Bronchial epithelial cell (primary cell): ENCODE data around the gene FADS2. TPM values are rescaled to one million over a fixed set of nuclear protein-coding genes. Genes with fewer than 3 reads are reported as not detected.

Experiments used
- DNase-seq: peaks from one replicate; pipeline ENCODE4 v3.0.0-alpha.2; 2010; ENCODE audit warnings: low read depth
- FAIRE-seq: peaks from 2 replicates; lab custom pipeline; 2011; peaks lifted over from hg19 to GRCh38; lab: Jason Lieb, UNC
- H3K27me3 ChIP-seq: 2 replicates; pipeline ENCODE4 v1.5.1; 2011; ENCODE audit warnings: low read length; ENCODE audit not compliant: control insufficient read depth, insufficient read depth
- H3K36me3 ChIP-seq: 2 replicates; pipeline ENCODE4 v1.5.1; 2011; ENCODE audit warnings: low read length; ENCODE audit not compliant: control insufficient read depth, insufficient read depth
- H3K4me3 ChIP-seq: 2 replicates; pipeline ENCODE4 v1.5.1; 2011; ENCODE audit warnings: mild to moderate bottlenecking, low read depth, low read length, control low read depth
- total RNA-seq: library from RNA; depleted of rRNA; stranded (reverse); fragments of >200 nt; gene quantifications from 2 replicates; pipeline ENCODE4 v1.2.1, GENCODE V29; 2014
- TF ChIP-seq, protein P1 (sequence below): IDR thresholded peaks from 2 replicates; pipeline ENCODE4 v1.5.1; 2011; ENCODE audit warnings: mild to moderate bottlenecking, moderate library complexity, low read length, control low read depth, inconsistent platforms; ENCODE audit not compliant: insufficient read depth, severe bottlenecking

The FADS2 gene
- total RNA-seq, 1 donor from 2014 or later: 34.2 TPM

DNA sequence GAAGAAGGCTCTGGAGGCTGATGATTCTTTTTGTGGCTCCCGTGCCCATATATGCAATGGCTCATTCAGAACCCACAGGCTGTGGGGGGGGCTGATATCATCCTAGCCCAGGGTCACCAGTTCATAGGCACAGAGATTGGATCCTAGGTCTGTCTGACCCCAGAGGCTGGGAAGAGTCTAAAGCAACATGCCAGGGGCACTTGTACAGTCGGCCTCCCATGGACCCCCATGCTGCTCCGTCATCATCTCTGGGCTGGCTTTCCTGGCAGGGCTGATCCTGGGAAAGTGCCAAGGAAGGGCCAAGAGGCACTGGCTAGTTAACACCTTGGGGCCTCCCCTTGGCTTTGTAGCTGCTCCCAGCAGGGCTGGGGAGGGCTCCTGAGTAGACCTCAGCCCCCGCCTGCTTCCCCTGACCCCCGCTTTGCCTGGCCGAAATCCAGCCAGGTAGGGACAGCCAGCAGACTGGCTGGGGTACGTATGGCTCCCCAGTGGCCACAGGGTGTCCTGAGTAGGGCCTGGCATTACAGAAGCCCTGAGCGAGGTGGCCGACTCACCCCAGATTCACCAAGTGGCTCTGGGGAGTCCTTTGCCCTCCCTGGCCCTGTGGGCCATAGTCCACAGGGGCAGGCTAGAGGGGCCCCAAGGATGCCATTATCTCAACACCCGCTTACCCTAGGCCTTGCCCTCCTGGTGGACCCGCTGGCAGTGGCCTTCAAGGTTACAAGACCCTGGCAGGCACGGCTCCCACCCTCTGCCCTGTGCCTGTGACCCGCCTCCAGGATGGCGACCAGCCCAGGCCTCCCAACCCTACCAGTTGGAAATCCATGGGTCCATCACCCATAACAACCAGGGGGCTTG is 40.7 kb downstream of the FADS2 start:
- DNase-seq (no peak), FAIRE-seq (no peak)
- TF ChIP-seq, protein P1, sequence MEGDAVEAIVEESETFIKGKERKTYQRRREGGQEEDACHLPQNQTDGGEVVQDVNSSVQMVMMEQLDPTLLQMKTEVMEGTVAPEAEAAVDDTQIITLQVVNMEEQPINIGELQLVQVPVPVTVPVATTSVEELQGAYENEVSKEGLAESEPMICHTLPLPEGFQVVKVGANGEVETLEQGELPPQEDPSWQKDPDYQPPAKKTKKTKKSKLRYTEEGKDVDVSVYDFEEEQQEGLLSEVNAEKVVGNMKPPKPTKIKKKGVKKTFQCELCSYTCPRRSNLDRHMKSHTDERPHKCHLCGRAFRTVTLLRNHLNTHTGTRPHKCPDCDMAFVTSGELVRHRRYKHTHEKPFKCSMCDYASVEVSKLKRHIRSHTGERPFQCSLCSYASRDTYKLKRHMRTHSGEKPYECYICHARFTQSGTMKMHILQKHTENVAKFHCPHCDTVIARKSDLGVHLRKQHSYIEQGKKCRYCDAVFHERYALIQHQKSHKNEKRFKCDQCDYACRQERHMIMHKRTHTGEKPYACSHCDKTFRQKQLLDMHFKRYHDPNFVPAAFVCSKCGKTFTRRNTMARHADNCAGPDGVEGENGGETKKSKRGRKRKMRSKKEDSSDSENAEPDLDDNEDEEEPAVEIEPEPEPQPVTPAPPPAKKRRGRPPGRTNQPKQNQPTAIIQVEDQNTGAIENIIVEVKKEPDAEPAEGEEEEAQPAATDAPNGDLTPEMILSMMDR: no peak
- Histone ChIP-seq H3K4me3 (no peak overlapping the region), H3K27me3 (no peaks in the 10 kb centered on the region), H3K36me3 (peaks cover 8% of the 10 kb centered on the region)

DNA sequence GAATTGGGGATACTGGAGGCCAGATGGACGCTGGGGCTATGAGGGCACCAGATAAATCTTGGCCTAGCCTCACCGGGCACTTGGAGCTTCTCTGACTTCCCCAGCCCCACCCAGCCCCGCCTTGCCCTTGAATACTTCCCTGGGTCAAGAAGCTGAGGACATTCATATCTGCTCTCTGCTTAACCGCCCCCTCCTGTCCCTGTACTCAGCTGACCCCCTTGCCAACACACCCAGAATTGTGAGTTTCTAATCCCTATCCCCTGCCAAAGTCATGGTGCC is 41.3 kb downstream of the FADS2 start:
- no peak for FAIRE-seq
- TF ChIP-seq, protein P1: no peak

DNA sequence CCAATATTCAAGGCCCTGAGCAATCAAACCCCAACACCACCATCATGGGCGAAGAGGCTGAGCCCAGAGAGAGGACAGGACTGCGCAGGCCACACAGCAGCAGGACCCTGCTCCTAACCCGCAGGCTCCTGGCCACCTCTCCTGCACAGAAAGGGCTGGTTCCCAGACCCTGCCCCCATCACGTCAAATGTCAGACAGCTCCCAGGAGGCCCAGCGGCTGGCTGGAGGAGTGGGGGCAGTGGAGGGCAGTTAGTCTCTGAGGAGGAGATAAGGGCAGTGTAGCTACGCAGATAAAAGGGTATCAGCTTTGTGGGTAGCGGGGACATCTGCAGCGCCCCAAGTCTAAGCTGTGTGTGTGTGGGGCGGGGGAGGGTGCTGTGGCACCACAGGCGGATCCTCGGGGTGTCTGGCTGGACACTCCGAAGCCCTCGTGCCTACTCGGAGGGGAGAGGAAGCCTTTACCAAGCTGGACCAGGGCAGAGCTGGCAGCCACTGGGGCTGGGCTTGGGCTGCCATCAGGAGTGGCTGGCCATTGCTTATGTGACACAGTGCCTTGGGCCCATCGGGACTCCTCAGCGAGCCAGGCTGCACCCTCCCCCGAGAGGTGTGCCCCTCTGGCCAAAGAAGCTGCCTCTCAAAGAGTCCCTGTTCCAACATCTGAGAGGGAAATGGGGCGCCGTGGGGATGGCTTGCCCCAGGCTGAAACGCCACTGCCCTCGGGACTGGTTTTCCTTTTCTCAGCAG is 41.8 kb downstream of the FADS2 start:
- H3K4me3 ChIP-seq: no peak overlapping the region
- peaks cover 7% of the 10 kb centered on the region for H3K36me3 ChIP-seq
- DNase-seq (no peak), FAIRE-seq (no peak)
- H3K27me3 ChIP-seq: no peaks in the 10 kb centered on the region
- TF ChIP-seq, protein P1: no peak

More for the DNA sequence above, 41.3 kb downstream of the FADS2 start:
- Histone ChIP-seq H3K27me3 (no peaks in the 10 kb centered on the region), H3K4me3 (no peak overlapping the region), H3K36me3 (peaks cover 8% of the 10 kb centered on the region)
- no peak for DNase-seq

DNA sequence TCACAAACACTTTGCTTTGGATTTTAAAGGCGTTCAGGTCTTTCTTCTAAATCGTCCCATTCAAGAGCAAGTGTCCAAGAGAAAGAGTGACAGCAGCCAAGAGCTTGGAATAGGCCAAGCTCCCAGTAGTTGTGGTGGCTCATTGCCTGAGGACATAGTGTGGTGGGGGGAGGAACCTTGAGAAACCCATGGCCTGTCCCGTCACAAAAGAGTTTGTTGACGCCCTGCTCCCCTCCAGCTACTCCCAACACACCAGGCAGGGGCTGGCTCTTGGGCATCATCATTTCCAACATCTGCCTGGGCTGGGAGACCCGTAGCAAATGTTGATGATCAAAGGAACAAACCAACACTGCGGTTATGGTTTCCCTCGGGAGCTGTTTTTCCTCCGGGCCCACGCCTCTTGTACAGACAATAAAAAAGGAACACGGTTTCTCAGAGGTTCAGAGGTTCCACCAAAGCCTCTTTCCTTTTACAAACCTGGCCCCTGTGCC is 42.5 kb downstream of the FADS2 start:
- H3K36me3 ChIP-seq: peaks cover 4% of the 10 kb centered on the region
- no peak for DNase-seq
- H3K4me3 ChIP-seq: no peak overlapping the region
- H3K27me3 ChIP-seq: no peaks in the 10 kb centered on the region
- TF ChIP-seq, protein P1: no peak
- no peak for FAIRE-seq

DNA sequence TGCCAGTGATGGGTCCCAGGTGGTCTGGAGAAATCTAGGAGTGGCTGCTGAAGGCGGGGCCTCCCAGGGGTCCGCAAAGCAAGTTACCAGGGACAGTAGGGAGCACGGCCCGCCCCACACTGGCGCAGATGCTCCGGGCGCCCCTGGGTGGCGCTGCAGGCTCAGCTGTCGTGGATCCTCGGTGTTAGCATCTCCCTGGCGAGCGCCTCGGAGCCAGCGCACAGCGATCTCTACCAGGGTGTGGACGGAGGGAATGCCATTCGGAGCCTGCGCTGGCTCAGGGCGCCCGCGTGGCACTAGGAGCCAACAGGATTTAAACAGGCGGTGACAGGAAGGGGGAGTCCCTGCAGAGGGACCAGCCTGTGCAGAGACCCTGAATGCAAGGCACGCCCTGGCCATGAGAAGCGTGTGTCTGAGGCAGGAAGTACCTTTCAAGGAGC is 43.1 kb downstream of the FADS2 start:
- no peak overlapping the region for H3K4me3 ChIP-seq
- no peak for FAIRE-seq
- TF ChIP-seq, protein P1: peak; percentile 98
- peaks cover 5% of the 10 kb centered on the region for H3K36me3 ChIP-seq
- DNase-seq: peak; percentile 70
- no peaks in the 10 kb centered on the region for H3K27me3 ChIP-seq
